Activated CD4-positive, CD25-positive, alpha-beta regulatory T cell treated with anti-CD3 and anti-CD28 coated beads, Interleukin-2, amount 50 U/mL, for 16 hours (primary cell): ENCODE results near the gene ITGA8.
"Not testable (repeated sequence)": the region's sequence is repeated elsewhere in the genome, so short reads cannot be mapped to it uniquely, and the experiment has no call there.

Source experiments
- DNase-seq: peaks from one replicate; pipeline ENCODE4 v3.0.0-alpha.2; 2020; ENCODE audit warnings: low read depth, low spot score

The ITGA8 gene

GRCh38 chr10:15494850-15495506, 224.7 kb downstream of the ITGA8 start:
- DNase-seq = no peak

- no peak for DNase-seq
These were observed 227.7 kb downstream of the ITGA8 start for GRCh38 chr10:15491856-15492642.

- DNase-seq = no peak
These were observed 230.3 kb downstream of the ITGA8 start for GRCh38 chr10:15489431-15489830.

GRCh38 chr10:15487376-15487775, 232.3 kb downstream of the ITGA8 start:
- no peak for DNase-seq

GRCh38 chr10:15486404-15486803, 233.3 kb downstream of the ITGA8 start:
- no peak for DNase-seq

GRCh38 chr10:15485684-15486316, 233.9 kb downstream of the ITGA8 start:
- DNase-seq = no peak

- no peak for DNase-seq
These were observed 234.7 kb downstream of the ITGA8 start for GRCh38 chr10:15485027-15485426.

GRCh38 chr10:15484128-15484527, 235.6 kb downstream of the ITGA8 start:
- no peak for DNase-seq

GRCh38 chr10:15483215-15484075, 236.3 kb downstream of the ITGA8 start:
- DNase-seq = no peak

GRCh38 chr10:15482156-15482555, 237.6 kb downstream of the ITGA8 start:
- DNase-seq = no peak

- no peak for DNase-seq
These were observed 240.8 kb downstream of the ITGA8 start for GRCh38 chr10:15478950-15479349.

GRCh38 chr10:15478429-15478828, 241.3 kb downstream of the ITGA8 start:
- no peak for DNase-seq

GRCh38 chr10:15476337-15476736, 243.4 kb downstream of the ITGA8 start:
- DNase-seq = no peak

GRCh38 chr10:15475439-15475838, 244.3 kb downstream of the ITGA8 start:
- not testable (repeated sequence) for DNase-seq

GRCh38 chr10:15474671-15475070, 245.1 kb downstream of the ITGA8 start:
- no peak for DNase-seq

- DNase-seq = no peak
These were observed 246.3 kb downstream of the ITGA8 start for GRCh38 chr10:15473396-15473767.

- no peak for DNase-seq
These were observed 247.0 kb downstream of the ITGA8 start for GRCh38 chr10:15472431-15473395.

- DNase-seq = no peak
These were observed 247.7 kb downstream of the ITGA8 start for GRCh38 chr10:15472008-15472407.

GRCh38 chr10:15469111-15469510, 250.6 kb downstream of the ITGA8 start:
- DNase-seq = no peak

GRCh38 chr10:15464381-15464780, 255.3 kb downstream of the ITGA8 start:
- DNase-seq = no peak
